Glutamatergic neuron (in vitro differentiated cells): ENCODE measurements around the gene PAMR1. TPM values are rescaled to one million over a fixed set of nuclear protein-coding genes. Genes with fewer than 3 reads are reported as not detected.

Experiments used
- DNase-seq: peaks from one replicate; pipeline ENCODE4 v3.0.0; 2022
- H3K27ac Mint-ChIP-seq: one replicate; pipeline ENCODE4 v1.8.0; 2020; ENCODE audit warnings: mild to moderate bottlenecking, mixed read lengths, inconsistent platforms; ENCODE audit not compliant: unreplicated experiment
- H3K27me3 Mint-ChIP-seq: one replicate; pipeline ENCODE4 v1.8.0; 2020; ENCODE audit warnings: mild to moderate bottlenecking, moderate library complexity, mixed read lengths, inconsistent platforms; ENCODE audit not compliant: unreplicated experiment
- H3K36me3 Mint-ChIP-seq: one replicate; pipeline ENCODE4 v1.8.0; 2020; ENCODE audit warnings: mild to moderate bottlenecking, mixed read lengths, inconsistent platforms; ENCODE audit not compliant: unreplicated experiment
- H3K4me1 Mint-ChIP-seq: one replicate; pipeline ENCODE4 v1.8.0; 2020; ENCODE audit warnings: mild to moderate bottlenecking, low read depth, mixed read lengths, inconsistent platforms; ENCODE audit not compliant: unreplicated experiment
- H3K4me3 Mint-ChIP-seq: one replicate; pipeline ENCODE4 v1.8.0; 2020; ENCODE audit warnings: mild to moderate bottlenecking, mixed read lengths, inconsistent platforms; ENCODE audit not compliant: unreplicated experiment
- H3K9me3 Mint-ChIP-seq: one replicate; pipeline ENCODE4 v1.8.0; 2020; ENCODE audit warnings: mild to moderate bottlenecking, moderate library complexity, mixed read lengths, inconsistent platforms; ENCODE audit not compliant: unreplicated experiment
- CTCF ChIP-seq: fragments of 200-600 bp; sonication (generic); IDR thresholded peaks from one replicate; pipeline ENCODE4 v1.5.0; 2021; ENCODE audit not compliant: partially characterized antibody, unreplicated experiment
- total RNA-seq: library from RNA; stranded (reverse); fragmentation: NEBNext Ultra II Directional; extraction: Animal tissue kit (Norgen Biotek cat#: 25700); gene quantifications from one replicate; pipeline ENCODE4 v1.2.1, GENCODE V29; 2021; ENCODE audit not compliant: unreplicated experiment

PAMR1 gene
- total RNA-seq, 1 donor from 2014 or later: 10.6 TPM

- peaks cover 5% of the 10 kb centered on the region for H3K36me3 Mint-ChIP-seq
- DNase-seq: no peak
- H3K27me3 Mint-ChIP-seq: no peaks in the 10 kb centered on the region
- TF ChIP-seq CTCF: no peak
- no peaks in the 10 kb centered on the region for H3K9me3 Mint-ChIP-seq
- no peak overlapping the region for H3K27ac Mint-ChIP-seq
- no peak overlapping the region for H3K4me3 Mint-ChIP-seq
- no peaks in the 10 kb centered on the region for H3K4me1 Mint-ChIP-seq
Measured at GRCh38 chr11:35436581-35437250, 88.7 kb downstream of the PAMR1 start.

- no peak overlapping the region for H3K27ac Mint-ChIP-seq
- no peaks in the 10 kb centered on the region for H3K9me3 Mint-ChIP-seq
- no peak for DNase-seq
- TF ChIP-seq CTCF: no peak
- no peaks in the 10 kb centered on the region for H3K4me1 Mint-ChIP-seq
- peaks cover 5% of the 10 kb centered on the region for H3K36me3 Mint-ChIP-seq
- H3K27me3 Mint-ChIP-seq: no peaks in the 10 kb centered on the region
- H3K4me3 Mint-ChIP-seq: no peak overlapping the region
Measured at GRCh38 chr11:35433588-35433987, 91.8 kb downstream of the PAMR1 start.

- no peak for TF ChIP-seq CTCF
- H3K27ac Mint-ChIP-seq: no peak overlapping the region
- no peaks in the 10 kb centered on the region for H3K27me3 Mint-ChIP-seq
- peaks cover 5% of the 10 kb centered on the region for H3K36me3 Mint-ChIP-seq
- no peak for DNase-seq
- H3K4me1 Mint-ChIP-seq: no peaks in the 10 kb centered on the region
- H3K9me3 Mint-ChIP-seq: no peaks in the 10 kb centered on the region
- H3K4me3 Mint-ChIP-seq: no peak overlapping the region
Measured at GRCh38 chr11:35432464-35432863, 93.0 kb downstream of the PAMR1 start.

- Mint-ChIP-seq H3K36me3 (no peaks in the 10 kb centered on the region), H3K9me3 (peaks cover 1% of the 10 kb centered on the region), H3K4me1 (no peaks in the 10 kb centered on the region), H3K4me3 (no peak overlapping the region), H3K27me3 (no peaks in the 10 kb centered on the region), H3K27ac (no peak overlapping the region)
- TF ChIP-seq CTCF: no peak
- DNase-seq: no peak
Measured at GRCh38 chr11:35427071-35427470, 98.3 kb downstream of the PAMR1 start.

GRCh38 chr11:35426351-35426750, 99.1 kb downstream of the PAMR1 start:
- DNase-seq: no peak
- peaks cover 1% of the 10 kb centered on the region for H3K9me3 Mint-ChIP-seq
- H3K4me3 Mint-ChIP-seq: no peak overlapping the region
- H3K36me3 Mint-ChIP-seq: peaks cover 2% of the 10 kb centered on the region
- H3K27ac Mint-ChIP-seq: no peak overlapping the region
- TF ChIP-seq CTCF: no peak
- H3K4me1 Mint-ChIP-seq: no peaks in the 10 kb centered on the region
- no peaks in the 10 kb centered on the region for H3K27me3 Mint-ChIP-seq
